ENCODE results near the gene LRRD1.

Gene LRRD1

GRCh38 chr7:92133133-92133736 is 45.7 kb downstream of the LRRD1 start:
- H3K9me3 ChIP-seq, result no peaks in the 10 kb centered on the region
- TF ChIP-seq CTCF (IDR thresholded peaks at IDR 0.05; ENCODE audit: low read depth, low read length), result no peak
- H3K4me1 ChIP-seq, result no peaks in the 10 kb centered on the region
- no peaks in the 10 kb centered on the region for H3K27me3 ChIP-seq
- H3K4me3 ChIP-seq (ENCODE audit: low read depth, low read length), result peak overlapping the region; percentile 81
- DNase-seq, result no peak
- H3K36me3 ChIP-seq, result peaks cover 5% of the 10 kb centered on the region

GRCh38 chr7:92131764-92132330 is 47.1 kb downstream of the LRRD1 start:
- Histone ChIP-seq H3K9me3 (no peaks in the 10 kb centered on the region), H3K4me1 (no peaks in the 10 kb centered on the region), H3K36me3 (peaks cover 9% of the 10 kb centered on the region), H3K4me3 (ENCODE audit: low read depth, low read length) (no peak overlapping the region), H3K27me3 (no peaks in the 10 kb centered on the region)
- TF ChIP-seq CTCF (IDR thresholded peaks at IDR 0.05; ENCODE audit: low read depth, low read length), result no peak
- no peak for DNase-seq

GRCh38 chr7:92131093-92131492 is 47.8 kb downstream of the LRRD1 start:
- H3K36me3 ChIP-seq, result peaks cover 9% of the 10 kb centered on the region
- no peak for TF ChIP-seq CTCF (IDR thresholded peaks at IDR 0.05; ENCODE audit: low read depth, low read length)
- H3K9me3 ChIP-seq, result no peaks in the 10 kb centered on the region
- H3K4me3 ChIP-seq (ENCODE audit: low read depth, low read length), result no peak overlapping the region
- DNase-seq, result no peak
- H3K4me1 ChIP-seq, result no peaks in the 10 kb centered on the region
- H3K27me3 ChIP-seq, result no peaks in the 10 kb centered on the region

GRCh38 chr7:92121681-92122080 is 57.3 kb downstream of the LRRD1 start:
- Histone ChIP-seq H3K36me3 (peaks cover 40% of the 10 kb centered on the region), H3K4me3 (ENCODE audit: low read depth, low read length) (no peak overlapping the region), H3K27me3 (no peaks in the 10 kb centered on the region), H3K4me1 (no peaks in the 10 kb centered on the region), H3K9me3 (no peaks in the 10 kb centered on the region; the same call in 1 of the 2 replicates)
- no peak for DNase-seq
- TF ChIP-seq CTCF (IDR thresholded peaks at IDR 0.05; ENCODE audit: low read depth, low read length), result no peak

- H3K36me3 ChIP-seq, result peaks cover 55% of the 10 kb centered on the region
- H3K27me3 ChIP-seq, result no peaks in the 10 kb centered on the region
- H3K9me3 ChIP-seq, result no peaks in the 10 kb centered on the region; the same call in 1 of the 2 replicates
- DNase-seq, result no peak
- TF ChIP-seq CTCF (IDR thresholded peaks at IDR 0.05; ENCODE audit: low read depth, low read length), result no peak
- no peaks in the 10 kb centered on the region for H3K4me1 ChIP-seq
- no peak overlapping the region for H3K4me3 ChIP-seq (ENCODE audit: low read depth, low read length)
These were observed 59.7 kb downstream of the LRRD1 start for GRCh38 chr7:92119213-92119759.

GRCh38 chr7:92116949-92117348 is 62.0 kb downstream of the LRRD1 start:
- Histone ChIP-seq H3K4me3 (ENCODE audit: low read depth, low read length) (no peak overlapping the region), H3K9me3 (no peaks in the 10 kb centered on the region; the same call in 1 of the 2 replicates), H3K36me3 (peaks cover 37% of the 10 kb centered on the region), H3K4me1 (no peaks in the 10 kb centered on the region), H3K27me3 (no peaks in the 10 kb centered on the region)
- no peak for DNase-seq
- no peak for TF ChIP-seq CTCF (IDR thresholded peaks at IDR 0.05; ENCODE audit: low read depth, low read length)

All from BE2C (cell line).